HG03060 (cell line): ENCODE measurements around the gene HOXC10.

ENCODE experiments used
- ATAC-seq: cut with Tn5 transposase; IDR thresholded peaks from one replicate; pipeline ENCODE4 v1.9.1; 2021; ENCODE audit warnings: low read depth, moderate number of reproducible peaks; ENCODE audit not compliant: unreplicated experiment

The HOXC10 gene

DNA sequence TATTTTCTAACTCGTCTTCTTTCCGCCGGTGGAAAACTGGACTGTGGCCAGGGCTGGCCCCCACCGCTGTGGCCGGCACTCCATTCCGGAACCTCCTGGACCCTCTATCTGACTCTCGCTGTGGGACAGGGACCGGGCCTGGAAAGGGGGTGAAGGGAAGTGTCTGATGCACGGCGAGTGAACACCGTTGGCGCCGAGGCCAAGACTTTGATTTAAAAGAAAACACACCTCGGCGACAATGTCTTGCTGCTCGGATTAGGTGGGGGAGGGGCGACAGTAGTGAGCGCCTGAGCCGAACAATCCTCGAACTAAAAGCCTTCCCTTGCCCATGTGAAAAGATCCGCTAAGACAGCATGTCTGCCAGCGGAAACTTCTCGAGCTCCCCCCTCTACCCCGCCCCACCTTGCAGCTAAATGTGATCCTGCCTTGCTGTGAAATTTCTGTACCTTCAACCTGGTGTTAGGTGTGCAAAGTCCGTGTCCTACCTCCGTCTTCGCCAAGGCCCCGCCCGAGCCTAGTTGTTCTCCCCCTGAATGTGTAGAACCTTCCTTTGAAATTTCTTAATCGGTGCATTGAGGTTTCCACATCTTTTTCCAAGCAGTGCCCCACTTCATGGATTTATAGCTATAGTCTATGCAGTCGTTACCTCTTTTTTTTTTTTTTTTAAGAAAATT is 9.3 kb upstream of the HOXC10 start:
- ATAC-seq, result no peak

DNA sequence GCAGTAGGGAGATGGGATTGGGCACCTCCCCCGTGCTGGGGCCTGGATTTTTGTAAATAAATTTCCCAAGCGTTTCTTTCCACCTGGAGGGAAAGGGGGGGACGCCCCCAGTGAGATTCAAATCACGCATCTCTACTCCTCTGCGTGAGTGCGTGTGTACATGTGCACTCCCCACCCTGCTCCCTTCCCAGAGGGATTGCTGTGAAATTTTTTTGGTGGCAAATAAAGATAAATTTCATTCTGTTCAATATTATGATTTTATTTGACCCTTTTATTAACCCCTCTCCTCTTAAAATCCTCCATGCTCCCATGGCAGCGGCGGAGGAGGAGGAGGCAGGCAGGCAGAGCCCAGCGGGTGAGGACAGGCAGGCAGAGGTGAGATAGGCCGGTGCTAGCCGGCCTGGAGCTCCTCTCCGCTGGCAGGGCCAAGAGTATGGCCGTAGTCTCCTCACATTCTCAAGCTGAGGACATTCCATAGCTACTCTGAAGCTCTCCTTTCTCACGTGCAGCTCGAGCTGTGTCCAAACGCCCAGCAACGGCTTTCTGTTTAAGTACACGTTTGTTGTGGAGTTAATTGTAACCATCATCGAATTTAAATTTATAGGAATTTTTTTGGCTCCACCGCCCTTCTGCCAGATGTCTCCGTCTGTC is 8.6 kb upstream of the HOXC10 start:
- ATAC-seq, result no peak

GRCh38 chr12:53976823-53977595 is 7.9 kb upstream of the HOXC10 start:
- no peak for ATAC-seq

- no peak for ATAC-seq
These were observed 7.1 kb upstream of the HOXC10 start for GRCh38 chr12:53977596-53978445.

- ATAC-seq, result no peak
These were observed 6.2 kb upstream of the HOXC10 start for GRCh38 chr12:53978477-53979356.

DNA sequence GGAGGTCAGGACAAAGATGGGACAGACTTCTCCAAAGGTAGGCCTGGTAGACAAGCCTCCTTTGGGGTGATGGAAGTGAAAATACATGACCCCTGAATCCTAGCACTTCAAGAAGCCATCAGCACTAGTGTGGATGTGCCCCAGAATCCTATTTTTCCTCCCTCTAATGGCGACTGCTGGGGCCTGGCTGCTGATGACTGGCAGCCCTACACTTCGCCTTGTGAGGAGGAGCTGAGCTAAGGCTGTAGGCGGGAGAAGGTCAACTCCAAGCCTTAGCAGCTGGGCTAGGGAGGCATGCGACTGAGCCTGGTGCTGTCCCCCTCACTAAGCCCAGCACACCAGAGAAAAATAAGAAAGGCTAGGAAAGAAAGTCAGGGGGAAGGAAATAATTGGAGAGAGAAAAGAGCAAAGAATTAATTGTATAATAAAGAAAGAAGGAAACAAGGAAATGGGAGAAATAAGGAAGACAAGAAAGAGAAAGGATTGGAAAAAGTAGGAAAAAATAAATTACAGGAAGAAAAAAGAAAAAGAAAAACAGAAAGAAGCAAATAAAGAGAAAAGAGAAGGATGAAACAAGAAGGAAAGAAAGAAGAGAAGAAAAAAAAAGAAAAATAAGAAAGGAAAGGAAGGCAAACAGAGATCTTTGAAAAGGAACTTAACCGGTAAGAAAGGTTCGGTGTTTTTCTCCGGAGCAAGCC is 4.7 kb upstream of the HOXC10 start:
- no peak for ATAC-seq

GRCh38 chr12:53980802-53981496 is 4.0 kb upstream of the HOXC10 start:
- ATAC-seq, result no peak

- ATAC-seq, result no peak
These were observed 3.0 kb upstream of the HOXC10 start for GRCh38 chr12:53981634-53982565.

DNA sequence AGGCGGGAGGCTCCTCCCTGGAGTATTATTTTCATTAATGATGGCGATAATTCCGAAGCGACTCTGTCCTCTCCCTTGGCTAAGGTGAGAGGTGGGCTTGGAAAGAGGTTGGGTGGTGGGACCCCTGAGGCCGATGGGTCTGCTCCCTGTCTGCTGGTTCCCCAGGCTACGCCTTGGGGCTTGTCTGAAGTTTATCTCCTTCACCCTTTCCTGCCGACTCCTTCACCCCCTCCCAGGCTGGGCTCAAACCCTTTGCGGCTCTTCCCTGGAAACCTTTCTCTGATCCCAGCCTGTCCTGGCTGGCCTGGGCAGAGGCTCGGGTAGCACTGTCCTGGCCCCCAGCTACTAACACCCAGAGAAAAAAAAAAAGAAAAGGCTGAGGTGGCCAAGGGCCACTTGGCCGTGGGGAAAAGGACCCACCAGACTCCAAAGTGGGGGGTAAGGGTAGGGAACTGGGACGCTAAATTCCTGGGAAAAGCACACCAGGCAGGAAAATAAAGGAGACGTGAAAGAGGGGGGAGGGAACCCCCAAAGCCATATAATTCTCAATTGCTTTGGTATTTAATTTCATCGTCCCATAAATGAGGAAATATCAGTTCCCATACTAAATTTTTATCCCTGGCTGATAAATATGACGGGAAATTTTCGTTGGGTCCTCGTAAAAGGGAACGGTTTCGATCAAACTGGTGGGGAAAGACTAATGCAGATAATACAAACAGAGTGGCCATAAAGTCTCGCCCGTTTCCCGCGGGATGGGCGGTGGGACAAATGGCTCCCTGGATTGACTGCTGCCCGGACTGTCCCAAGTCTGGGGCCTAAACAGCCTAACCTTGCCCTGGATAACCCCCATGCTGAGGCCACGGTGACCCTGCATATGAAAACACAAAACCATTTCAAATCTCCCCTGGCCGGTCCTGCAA is 2.0 kb upstream of the HOXC10 start:
- ATAC-seq, result no peak

- no peak for ATAC-seq
These were observed 1.4 kb upstream of the HOXC10 start for GRCh38 chr12:53983568-53983949.

DNA sequence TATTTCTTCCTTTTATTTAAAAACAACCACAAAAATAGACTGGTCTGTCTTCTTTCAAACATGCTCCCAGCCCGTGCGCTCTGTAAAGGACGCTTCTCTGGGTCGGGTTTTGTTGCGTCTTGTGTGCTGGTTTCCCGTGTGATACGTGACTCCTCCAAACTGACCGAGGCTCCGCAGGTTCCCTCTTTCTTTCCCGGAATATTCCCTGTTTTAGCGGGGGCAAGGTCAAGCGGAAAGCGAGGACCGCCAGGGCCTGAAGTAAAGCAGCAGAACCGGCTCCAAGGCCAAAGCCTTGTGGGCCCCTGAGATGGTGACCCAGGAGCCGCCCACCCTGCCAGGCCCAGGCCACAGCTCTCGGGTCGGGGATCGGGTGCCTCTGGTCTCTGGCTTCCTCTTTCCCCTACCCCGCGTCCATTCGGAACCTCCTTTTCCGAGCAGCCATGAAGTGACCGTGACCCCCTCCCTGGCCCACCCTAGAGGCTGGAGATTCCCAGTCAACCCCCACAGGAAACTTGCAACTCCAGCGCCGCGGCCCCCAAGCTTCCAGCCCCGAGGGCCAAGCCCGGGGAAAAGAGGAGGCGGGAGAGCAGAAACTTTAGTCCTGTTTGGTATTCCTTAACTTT is 885 bp upstream of the HOXC10 start:
- no peak for ATAC-seq

DNA sequence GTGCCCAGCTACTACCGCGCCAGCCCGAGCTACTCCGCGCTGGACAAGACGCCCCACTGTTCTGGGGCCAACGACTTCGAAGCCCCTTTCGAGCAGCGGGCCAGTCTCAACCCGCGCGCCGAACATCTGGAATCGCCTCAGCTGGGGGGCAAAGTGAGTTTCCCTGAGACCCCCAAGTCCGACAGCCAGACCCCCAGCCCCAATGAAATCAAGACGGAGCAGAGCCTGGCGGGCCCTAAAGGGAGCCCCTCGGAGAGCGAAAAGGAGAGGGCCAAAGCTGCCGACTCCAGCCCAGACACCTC is 697 bp downstream of the HOXC10 start:
- ATAC-seq, result no peak

- no peak for ATAC-seq
These were observed 1.2 kb downstream of the HOXC10 start for GRCh38 chr12:53985994-53986685.

- ATAC-seq, result no peak
These were observed 1.9 kb downstream of the HOXC10 start for GRCh38 chr12:53986686-53987483.

- ATAC-seq, result no peak
These were observed 2.9 kb downstream of the HOXC10 start for GRCh38 chr12:53987787-53988230.
